Nephron (organoid): Measurements from ENCODE around the gene SCLT1.

Experiments
- H3K27ac Mint-ChIP-seq, 3 experiments: 2 replicates each; pipeline ENCODE4 v1.8.0; 2020; ENCODE audit warnings: mixed read lengths in 3 of 3, mild to moderate bottlenecking in 2 of 3, moderate library complexity in 1 of 3
- H3K27me3 Mint-ChIP-seq: 2 replicates; pipeline ENCODE4 v1.8.0; 2021; ENCODE audit warnings: low read depth, mild to moderate bottlenecking, moderate library complexity, mixed read lengths
- H3K36me3 Mint-ChIP-seq: 2 replicates; pipeline ENCODE4 v1.8.0; 2020; ENCODE audit warnings: low read depth, mixed read lengths
- H3K4me1 Mint-ChIP-seq: 2 replicates; pipeline ENCODE4 v1.8.0; 2020; ENCODE audit warnings: mixed read lengths
- H3K4me3 Mint-ChIP-seq, 3 experiments: 2 replicates each; pipeline ENCODE4 v1.8.0; 2020; ENCODE audit warnings: mild to moderate bottlenecking in 3 of 3, mixed read lengths in 3 of 3, moderate library complexity in 2 of 3
- H3K9me3 Mint-ChIP-seq: 2 replicates; pipeline ENCODE4 v1.8.0; 2020; ENCODE audit warnings: mixed read lengths
- CTCF ChIP-seq, 3 experiments: fragments of 200-600 bp; sonication (generic); IDR thresholded peaks; one replicate each; pipeline ENCODE4 v1.5.0; 2021; ENCODE audit warnings: antibody characterized with exemption in 3 of 3; ENCODE audit not compliant: unreplicated experiment in 3 of 3

The SCLT1 gene

GRCh38 chr4:128835498-128836222, 257.7 kb downstream of the SCLT1 start:
- no peak overlapping the region for H3K27ac Mint-ChIP-seq
- no peaks in the 10 kb centered on the region for H3K9me3 Mint-ChIP-seq
- H3K4me1 Mint-ChIP-seq: peaks cover 46% of the 10 kb centered on the region
- H3K4me3 Mint-ChIP-seq: no peak overlapping the region
- no peaks in the 10 kb centered on the region for H3K27me3 Mint-ChIP-seq
- TF ChIP-seq CTCF (IDR thresholded peaks at IDR 0.05; ENCODE audit: unreplicated experiment in 3 of 3): no peak
- peaks cover 13% of the 10 kb centered on the region for H3K36me3 Mint-ChIP-seq
